Central memory CD4-positive, alpha-beta T cell (primary cell): ENCODE measurements around the gene RBSN.

Source experiments
- DNase-seq: peaks from one replicate; pipeline ENCODE4 v3.0.0; 2022

RBSN gene

GRCh38 chr3:15056676-15057404 is 42.1 kb downstream of the RBSN start:
- no peak for DNase-seq

DNA sequence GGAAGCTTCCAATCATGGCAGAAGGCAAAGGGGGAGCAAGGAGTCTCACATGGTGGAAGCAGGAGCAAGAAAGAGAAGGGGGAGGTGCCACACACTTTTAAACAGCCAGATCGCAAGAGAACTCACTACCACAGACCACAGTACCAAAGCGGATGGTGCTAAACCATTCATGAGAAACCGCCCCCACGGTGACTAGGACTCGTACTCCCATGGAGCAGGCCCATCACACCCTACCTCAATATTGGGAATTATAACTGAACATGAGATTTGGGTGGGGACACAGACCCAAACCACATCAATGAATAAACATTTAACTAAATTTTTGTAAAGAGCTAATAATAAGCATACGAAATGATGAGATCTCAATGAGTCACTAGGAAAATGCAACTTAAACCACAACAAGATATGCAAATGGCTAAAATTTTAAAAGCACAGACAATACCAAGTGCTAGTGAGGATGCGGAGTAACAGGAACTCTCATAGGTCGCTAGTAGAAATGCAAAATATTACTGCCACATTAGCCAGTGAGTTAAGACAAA is 43.9 kb downstream of the RBSN start:
- peak; percentile 46 for DNase-seq

- DNase-seq: no peak
Observed at GRCh38 chr3:15053541-15053940, 45.4 kb downstream of the RBSN start.

DNA sequence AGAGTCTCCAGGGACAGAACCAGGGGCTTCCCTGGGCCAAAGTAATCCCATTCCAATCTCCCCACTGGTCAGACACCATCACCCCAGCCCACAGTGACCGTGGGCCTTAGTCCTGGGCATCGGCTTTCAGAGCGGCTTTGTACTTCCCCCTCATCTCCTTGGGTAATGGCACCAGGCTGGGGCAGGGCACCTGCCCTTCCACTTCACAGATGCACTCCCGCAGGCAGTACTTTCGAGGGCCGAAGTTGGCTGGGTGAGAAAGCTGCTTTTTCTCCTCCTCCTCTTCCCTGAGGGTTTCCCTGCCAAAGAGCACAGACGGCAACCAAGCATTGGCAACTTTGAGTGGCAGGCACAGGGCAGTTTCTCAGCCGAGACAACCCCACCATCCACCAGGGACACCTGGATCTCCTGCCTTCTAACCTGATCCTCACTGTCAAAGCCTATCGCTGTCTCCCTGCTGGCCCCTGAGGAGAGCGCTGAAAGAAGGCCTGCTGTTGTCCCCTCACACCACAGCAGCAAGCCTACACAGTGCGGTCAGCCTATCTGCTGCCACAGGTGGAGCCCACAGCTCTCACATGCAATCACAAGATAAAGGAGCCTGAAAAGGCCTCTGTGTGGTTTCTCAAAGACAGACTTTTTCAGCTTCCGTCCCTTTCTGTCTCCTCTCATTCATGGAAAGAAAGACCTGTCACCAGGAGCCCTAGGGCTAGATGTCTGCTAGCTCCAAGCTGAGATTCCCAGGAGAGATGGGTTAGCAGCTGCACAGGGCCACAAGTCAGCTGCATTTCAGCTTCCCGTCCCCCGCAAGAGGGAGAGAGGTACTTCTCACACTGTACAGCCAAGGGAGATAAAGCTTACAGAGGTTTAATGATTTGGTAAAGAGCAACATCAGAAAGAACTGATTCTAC is 46.4 kb downstream of the RBSN start:
- DNase-seq: no peak

DNA sequence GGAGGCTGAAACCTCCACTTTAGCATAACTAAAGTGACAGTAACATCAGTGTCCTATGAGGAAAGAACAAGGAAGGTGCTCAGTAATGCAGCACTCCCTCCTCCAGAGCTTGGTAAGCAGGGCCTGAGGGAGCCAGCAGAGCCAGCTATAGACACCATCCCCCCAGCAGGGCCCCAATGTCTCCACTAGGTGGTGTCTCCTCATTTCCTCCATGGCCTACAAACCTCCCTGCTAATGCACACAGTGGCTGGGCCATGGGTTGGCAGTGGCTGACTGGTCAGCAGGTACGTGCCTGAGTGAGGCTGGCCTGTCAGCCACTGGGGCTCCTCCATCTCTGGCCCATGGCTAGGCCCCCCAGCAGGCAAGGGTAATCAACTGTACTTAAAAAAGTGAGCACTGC is 47.4 kb downstream of the RBSN start:
- DNase-seq: peak; percentile 17

- no peak for DNase-seq
Observed at GRCh38 chr3:15050405-15051092, 48.4 kb downstream of the RBSN start.

DNA sequence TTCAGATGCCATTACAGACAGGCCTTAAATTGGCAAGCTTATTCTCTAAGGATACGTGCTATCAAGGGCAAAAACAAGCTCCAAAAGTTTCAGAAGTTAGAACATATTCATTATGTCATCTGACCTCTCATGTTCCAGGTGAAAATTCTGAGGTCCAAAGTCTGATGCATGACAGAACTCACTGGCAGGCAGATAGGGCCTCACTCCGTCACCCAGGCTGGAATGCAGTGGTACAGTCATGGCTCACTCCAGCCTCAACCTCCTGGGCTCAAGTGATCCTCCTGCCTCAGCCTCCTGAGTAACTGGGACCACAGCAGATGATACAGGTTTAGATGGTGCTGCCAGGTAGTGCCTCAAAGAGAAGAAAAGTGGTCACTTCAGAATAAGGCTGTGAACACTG is 49.4 kb downstream of the RBSN start:
- no peak for DNase-seq

GRCh38 chr3:15045667-15046066 is 53.3 kb downstream of the RBSN start:
- no peak for DNase-seq

GRCh38 chr3:15044326-15044725 is 54.6 kb downstream of the RBSN start:
- DNase-seq: no peak

DNA sequence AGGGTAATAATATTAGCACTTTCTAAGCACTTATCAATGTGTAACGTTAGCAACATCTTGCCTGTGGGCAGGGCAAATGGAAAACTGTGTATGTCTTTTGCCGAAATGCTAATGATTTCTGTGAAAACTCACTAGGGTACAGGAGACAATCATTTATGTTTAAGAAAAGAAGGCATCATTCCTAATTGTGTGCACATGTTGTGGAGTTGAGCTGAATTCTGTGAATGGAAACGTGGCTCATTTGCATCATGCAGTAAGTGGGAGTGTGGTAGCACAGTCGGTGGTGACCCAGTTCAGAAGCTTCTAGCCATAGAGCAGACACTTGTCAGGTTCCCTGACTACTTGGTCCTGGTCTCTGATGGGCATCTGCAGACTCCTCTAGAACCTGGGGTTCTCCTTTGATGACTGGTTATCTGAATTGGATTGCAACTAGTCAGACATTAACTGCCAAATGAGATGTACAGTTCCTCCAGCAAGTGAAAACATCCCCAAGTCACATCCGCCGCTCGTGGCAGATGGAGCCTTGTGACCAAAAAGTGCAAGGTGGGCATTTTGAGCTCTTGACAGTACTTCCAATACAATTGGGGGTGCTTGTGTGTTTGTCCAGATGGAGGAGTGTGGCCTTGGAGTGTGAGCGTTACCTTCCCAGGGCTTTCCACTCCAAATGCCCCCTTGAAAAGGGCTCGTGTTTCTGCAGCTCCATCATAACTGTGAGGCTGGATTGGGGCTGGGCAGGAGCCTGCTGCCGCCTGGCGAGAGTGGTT is 55.4 kb downstream of the RBSN start:
- no peak for DNase-seq

DNA sequence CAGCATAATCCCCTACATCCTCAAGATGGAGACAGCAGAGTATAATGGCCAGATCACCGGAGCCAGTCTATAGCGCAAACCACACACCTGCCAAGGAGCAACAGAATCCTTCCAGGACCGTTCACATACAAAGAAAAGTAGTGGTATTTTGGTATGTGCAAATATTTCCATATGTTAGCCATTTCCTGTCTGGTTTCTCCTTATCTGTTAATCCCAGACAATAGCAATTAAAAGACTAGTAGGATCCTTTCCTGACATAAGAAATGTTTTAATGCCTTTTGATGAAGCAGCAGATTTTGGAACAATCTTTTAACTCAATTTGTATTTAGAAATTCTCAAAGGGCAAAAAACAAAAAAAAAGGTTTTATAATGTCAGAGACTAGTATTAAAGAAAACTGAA is 56.0 kb downstream of the RBSN start:
- no peak for DNase-seq

GRCh38 chr3:15041950-15042349 is 57.0 kb downstream of the RBSN start:
- DNase-seq: no peak

DNA sequence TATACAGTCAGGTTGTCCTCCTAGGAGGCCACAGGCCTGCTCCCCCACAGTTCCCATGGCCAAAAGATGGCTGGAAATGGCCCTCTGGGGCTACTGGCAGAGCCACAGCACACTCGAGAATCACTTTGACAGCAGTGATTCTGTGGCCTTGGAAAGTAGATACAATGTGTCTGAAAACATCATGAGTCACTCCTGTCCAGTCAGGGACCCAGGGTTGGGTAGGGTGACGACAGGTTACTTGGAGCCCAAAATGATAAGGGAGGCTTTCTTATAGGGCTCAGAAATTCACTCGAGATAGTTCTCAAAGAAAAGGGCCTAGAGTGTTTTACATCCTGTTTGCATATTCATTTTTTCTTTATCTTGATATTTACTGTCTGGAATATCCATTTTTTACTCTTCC is 58.1 kb downstream of the RBSN start:
- no peak for DNase-seq

- DNase-seq: no peak
Observed at GRCh38 chr3:15038306-15038705, 60.6 kb downstream of the RBSN start.

DNA sequence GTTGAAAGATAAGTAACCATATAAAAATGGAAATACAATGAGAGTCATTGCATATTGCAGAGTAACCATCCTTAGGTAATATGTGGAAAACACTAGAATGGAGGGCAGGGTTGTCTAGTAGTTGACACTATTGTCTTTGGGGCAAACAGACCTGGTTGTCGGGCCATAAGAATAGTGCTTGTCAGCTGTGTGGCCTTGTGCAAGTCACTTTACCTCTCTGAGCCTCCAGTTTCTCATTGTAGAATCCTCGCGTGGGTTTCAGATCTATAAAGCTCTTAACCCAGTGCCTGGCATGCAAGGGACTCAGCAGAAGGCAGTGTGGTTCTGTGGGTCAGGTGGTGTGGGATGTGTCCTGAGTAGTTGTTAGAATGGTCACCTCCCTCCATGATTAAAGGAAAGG is 65.8 kb downstream of the RBSN start:
- DNase-seq: no peak

- DNase-seq: no peak
Observed at GRCh38 chr3:15032650-15033049, 66.3 kb downstream of the RBSN start.

DNA sequence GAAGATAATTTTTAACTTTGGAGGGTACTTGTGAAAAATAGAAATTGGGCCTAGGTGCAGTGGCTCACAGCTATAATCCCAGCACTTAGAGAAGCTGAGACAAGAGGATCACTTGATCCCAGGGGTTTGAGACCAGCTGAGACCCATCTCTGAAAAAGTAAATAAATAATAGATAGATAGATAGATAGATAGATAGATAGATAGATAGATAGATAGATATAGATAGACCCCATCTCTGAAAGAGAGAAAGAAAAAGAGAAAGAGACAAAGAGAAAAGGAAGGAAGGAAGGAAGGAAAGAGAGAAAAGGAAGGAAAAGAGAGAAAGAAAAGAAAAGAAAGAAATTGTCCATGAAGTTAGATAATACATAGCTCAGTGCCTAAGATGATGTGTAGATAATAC is 69.3 kb downstream of the RBSN start:
- DNase-seq: no peak

- no peak for DNase-seq
Observed at GRCh38 chr3:15023719-15024118, 75.2 kb downstream of the RBSN start.

GRCh38 chr3:15023249-15023648 is 75.7 kb downstream of the RBSN start:
- DNase-seq: no peak
